ENCODE results near the gene BICDL1.

Gene BICDL1

GRCh38 chr12:120055231-120056000, 66.4 kb downstream of the BICDL1 start:
- no peak for DNase-seq

- DNase-seq, result no peak
These were observed 67.7 kb downstream of the BICDL1 start for GRCh38 chr12:120056739-120057138.

- no peak for DNase-seq
These were observed 71.2 kb downstream of the BICDL1 start for GRCh38 chr12:120060196-120060595.

- DNase-seq, result no peak
These were observed 71.7 kb downstream of the BICDL1 start for GRCh38 chr12:120060717-120061116.

- DNase-seq, result no peak
These were observed 72.7 kb downstream of the BICDL1 start for GRCh38 chr12:120061575-120062214.

- no peak for DNase-seq
These were observed 74.0 kb downstream of the BICDL1 start for GRCh38 chr12:120062976-120063579.

- DNase-seq, result no peak
These were observed 75.3 kb downstream of the BICDL1 start for GRCh38 chr12:120064054-120064940.

- DNase-seq, result no peak
These were observed 76.4 kb downstream of the BICDL1 start for GRCh38 chr12:120065472-120065871.

- no peak for DNase-seq
These were observed 77.3 kb downstream of the BICDL1 start for GRCh38 chr12:120066341-120066740.

GRCh38 chr12:120067084-120067869, 78.2 kb downstream of the BICDL1 start:
- DNase-seq, result no peak

- DNase-seq, result no peak
These were observed 78.9 kb downstream of the BICDL1 start for GRCh38 chr12:120067901-120068300.

- no peak for DNase-seq
These were observed 80.2 kb downstream of the BICDL1 start for GRCh38 chr12:120069278-120069677.

GRCh38 chr12:120071493-120072020, 82.5 kb downstream of the BICDL1 start:
- DNase-seq, result no peak

GRCh38 chr12:120072472-120073249, 83.6 kb downstream of the BICDL1 start:
- no peak for DNase-seq

GRCh38 chr12:120075034-120075616, 86.1 kb downstream of the BICDL1 start:
- no peak for DNase-seq

GRCh38 chr12:120076651-120077050, 87.6 kb downstream of the BICDL1 start:
- no peak for DNase-seq

GRCh38 chr12:120077260-120077659, 88.2 kb downstream of the BICDL1 start:
- no peak for DNase-seq

- DNase-seq, result no peak
These were observed 89.8 kb downstream of the BICDL1 start for GRCh38 chr12:120078868-120079267.

GRCh38 chr12:120079411-120080400, 90.7 kb downstream of the BICDL1 start:
- no peak for DNase-seq
